Stimulated activated effector memory CD8-positive, alpha-beta T cell treated with anti-CD3 and anti-CD28 coated beads, Interleukin-12 subunit alpha, Interleukin-12 subunit beta, amount 100 ng/mL, for 72 hours (primary cell): Measurements from ENCODE around the gene MAFF.

Experiments
- ATAC-seq: fragments of 150-1000 bp; cut with Tn5 transposase; 2 replicates; pipeline ENCODE4 v1.10.0; 2021
- DNase-seq, 2 donors: peaks; one replicate each; pipeline ENCODE4 v3.0.0; 2021 to 2022; ENCODE audit warnings: low spot score in 2 of 2
- H3K27ac Mint-ChIP-seq: one replicate; pipeline ENCODE4 v1.8.0; 2022; ENCODE audit warnings: mild to moderate bottlenecking, mixed read lengths
- H3K36me3 Mint-ChIP-seq: one replicate; pipeline ENCODE4 v1.8.0; 2022; ENCODE audit warnings: mild to moderate bottlenecking, mixed read lengths
- H3K4me1 Mint-ChIP-seq: one replicate; pipeline ENCODE4 v1.8.0; 2022; ENCODE audit warnings: mixed read lengths
- H3K4me3 Mint-ChIP-seq: one replicate; pipeline ENCODE4 v1.8.0; 2022; ENCODE audit warnings: mild to moderate bottlenecking, mixed read lengths
- H3K9me3 Mint-ChIP-seq: one replicate; pipeline ENCODE4 v1.8.0; 2022; ENCODE audit warnings: mixed read lengths

Gene MAFF

DNA sequence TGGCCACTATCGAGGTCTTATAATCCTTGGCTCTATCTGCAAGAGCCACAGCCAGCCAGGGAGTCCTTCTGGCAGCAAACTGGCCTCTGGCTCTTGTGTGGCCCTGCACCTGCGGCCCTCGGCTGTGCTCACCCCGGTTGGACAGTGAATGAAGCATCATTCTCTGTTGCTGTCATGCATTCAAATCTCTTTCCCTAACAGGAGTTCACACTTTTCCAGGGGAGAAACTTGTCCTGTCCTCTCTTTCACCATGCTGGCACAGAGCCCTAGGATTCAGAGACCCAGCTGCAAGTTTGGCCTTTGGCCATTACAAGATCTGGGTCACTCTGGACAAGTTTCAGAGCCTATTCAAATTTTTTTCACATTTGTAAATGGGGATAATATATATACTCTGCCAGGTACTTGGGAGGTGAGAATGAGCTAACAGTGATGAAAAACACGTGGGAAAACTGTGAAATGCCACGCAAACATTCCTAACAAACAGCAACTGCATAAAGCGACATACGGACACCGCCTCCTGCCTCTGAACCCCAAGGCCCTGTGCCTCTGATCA lies 36.8 kb downstream of the MAFF start:
- Mint-ChIP-seq H3K36me3 (peaks cover 44% of the 10 kb centered on the region), H3K27ac (no peak overlapping the region), H3K4me1 (peaks cover 10% of the 10 kb centered on the region), H3K9me3 (no peaks in the 10 kb centered on the region), H3K4me3 (no peak overlapping the region)
- ATAC-seq (no peak), DNase-seq (no peak)

DNA sequence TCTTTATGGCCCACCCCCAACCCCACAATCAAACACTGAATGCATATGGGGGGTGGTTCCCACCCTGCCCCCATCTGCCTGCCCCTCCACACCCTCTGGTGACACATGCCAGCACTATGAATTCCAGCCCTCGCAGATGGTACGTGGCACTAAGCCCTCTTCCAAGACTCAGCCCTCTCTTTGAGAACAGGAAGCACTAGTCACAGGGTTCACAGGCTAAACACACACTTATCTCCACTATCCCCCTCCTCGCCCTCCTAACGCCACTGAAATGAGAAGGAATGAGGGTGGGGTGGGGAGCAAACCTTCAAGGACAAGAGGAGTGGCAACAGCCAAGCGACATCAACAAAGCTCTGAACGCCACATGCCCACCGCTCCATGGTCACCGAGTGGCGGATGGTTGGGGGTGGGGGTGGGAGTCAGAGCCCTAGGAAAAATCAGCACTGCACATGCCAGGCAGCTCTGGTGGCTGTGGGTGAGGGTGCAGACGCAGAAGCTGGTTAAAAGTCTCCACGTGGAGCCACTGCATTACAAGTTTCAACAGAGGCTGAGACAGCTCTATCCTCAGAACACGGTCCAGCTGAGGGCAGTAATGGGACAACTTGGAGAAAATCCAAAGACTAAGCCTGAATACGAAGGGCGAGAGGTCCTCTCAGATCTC lies 37.4 kb downstream of the MAFF start:
- Mint-ChIP-seq H3K9me3 (no peaks in the 10 kb centered on the region), H3K36me3 (peaks cover 51% of the 10 kb centered on the region), H3K4me3 (no peak overlapping the region), H3K27ac (no peak overlapping the region), H3K4me1 (peaks cover 12% of the 10 kb centered on the region)
- no peak for ATAC-seq
- DNase-seq, result no peak

- Mint-ChIP-seq H3K4me1 (peaks cover 12% of the 10 kb centered on the region), H3K36me3 (peaks cover 55% of the 10 kb centered on the region), H3K9me3 (no peaks in the 10 kb centered on the region), H3K27ac (peak overlapping the region; percentile 53), H3K4me3 (no peak overlapping the region)
- ATAC-seq (no peak), DNase-seq (no peak)
Observed at GRCh38 chr22:38240734-38241252, 39.0 kb downstream of the MAFF start.

- peak overlapping the region; percentile 87 for H3K27ac Mint-ChIP-seq
Observed at GRCh38 chr22:38243007-38243765, 41.4 kb downstream of the MAFF start.

DNA sequence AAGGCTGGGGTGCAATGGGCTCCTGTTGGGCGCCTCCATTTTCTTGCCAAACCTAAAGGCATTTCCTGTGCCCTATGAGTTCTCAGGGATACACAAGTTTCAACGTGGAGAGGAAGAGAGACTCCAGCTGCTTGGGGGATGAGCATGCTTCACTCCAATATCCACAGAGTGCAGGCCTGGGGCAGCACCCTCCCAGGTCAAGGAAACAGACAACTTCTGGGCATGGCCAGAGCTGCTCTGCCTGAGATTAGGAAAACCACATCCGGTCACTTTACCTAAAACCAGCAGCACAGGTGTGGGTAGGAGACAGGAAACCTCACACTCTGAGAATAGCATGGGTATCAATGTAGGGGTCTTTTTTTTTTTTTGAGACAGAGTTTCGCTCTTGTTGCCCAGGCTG lies 42.3 kb downstream of the MAFF start:
- no peak for ATAC-seq
- H3K27ac Mint-ChIP-seq, result peak overlapping the region; percentile 87
- H3K9me3 Mint-ChIP-seq, result no peaks in the 10 kb centered on the region
- H3K4me3 Mint-ChIP-seq, result no peak overlapping the region
- peaks cover 22% of the 10 kb centered on the region for H3K4me1 Mint-ChIP-seq
- H3K36me3 Mint-ChIP-seq, result peaks cover 62% of the 10 kb centered on the region
- DNase-seq, result no peak

More at GRCh38 chr22:38243007-38243765, 41.4 kb downstream of the MAFF start:
- peaks cover 62% of the 10 kb centered on the region for H3K36me3 Mint-ChIP-seq
- H3K4me3 Mint-ChIP-seq, result no peak overlapping the region
- ATAC-seq (no peak), DNase-seq (no peak)
- peaks cover 13% of the 10 kb centered on the region for H3K4me1 Mint-ChIP-seq
- H3K9me3 Mint-ChIP-seq, result no peaks in the 10 kb centered on the region

DNA sequence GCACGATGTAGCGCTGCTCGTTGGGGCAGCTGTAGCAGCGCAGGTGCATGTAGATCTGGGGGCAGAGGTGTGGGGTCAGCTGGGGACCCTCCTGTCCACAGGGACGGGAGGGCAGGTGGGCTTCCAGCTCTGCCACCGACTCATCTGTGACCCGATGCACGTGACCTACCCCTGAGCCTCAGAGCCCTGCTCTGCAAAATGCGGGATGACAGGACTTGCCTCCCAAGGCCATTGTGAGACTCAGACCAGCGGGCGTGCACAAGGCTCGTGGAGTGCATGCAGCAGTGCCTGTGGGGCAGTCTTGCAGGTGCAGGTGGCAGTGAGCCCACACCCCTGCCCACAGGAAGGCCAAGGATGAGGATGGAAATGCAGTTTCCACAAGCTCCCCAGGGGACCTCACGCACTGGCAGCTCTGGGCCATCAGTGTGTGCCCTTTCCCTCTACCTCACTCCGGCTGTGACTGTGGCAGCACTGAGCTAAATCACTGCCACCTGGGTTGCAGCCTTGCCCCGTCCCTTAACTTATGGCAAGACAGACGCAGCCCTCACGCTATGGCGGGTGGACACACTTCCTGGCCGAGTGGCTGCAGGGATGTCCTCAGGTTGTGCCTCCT lies 44.4 kb downstream of the MAFF start:
- H3K9me3 Mint-ChIP-seq, result no peaks in the 10 kb centered on the region
- no peak overlapping the region for H3K4me3 Mint-ChIP-seq
- no peak overlapping the region for H3K27ac Mint-ChIP-seq
- H3K4me1 Mint-ChIP-seq, result peaks cover 27% of the 10 kb centered on the region
- DNase-seq, result no peak
- H3K36me3 Mint-ChIP-seq, result peaks cover 49% of the 10 kb centered on the region
- no peak for ATAC-seq

- no peak for ATAC-seq
- H3K9me3 Mint-ChIP-seq, result no peaks in the 10 kb centered on the region
- DNase-seq, result no peak
- H3K4me3 Mint-ChIP-seq, result no peak overlapping the region
- H3K4me1 Mint-ChIP-seq, result peaks cover 27% of the 10 kb centered on the region
- peak overlapping the region; percentile 74 for H3K27ac Mint-ChIP-seq
- peaks cover 44% of the 10 kb centered on the region for H3K36me3 Mint-ChIP-seq
Observed at GRCh38 chr22:38246692-38247091, 44.9 kb downstream of the MAFF start.

- peaks cover 34% of the 10 kb centered on the region for H3K36me3 Mint-ChIP-seq
- H3K9me3 Mint-ChIP-seq, result no peaks in the 10 kb centered on the region
- ATAC-seq (no peak), DNase-seq (no peak)
- H3K27ac Mint-ChIP-seq, result no peak overlapping the region
- H3K4me1 Mint-ChIP-seq, result peaks cover 27% of the 10 kb centered on the region
- no peak overlapping the region for H3K4me3 Mint-ChIP-seq
Observed at GRCh38 chr22:38247713-38248112, 45.9 kb downstream of the MAFF start.

DNA sequence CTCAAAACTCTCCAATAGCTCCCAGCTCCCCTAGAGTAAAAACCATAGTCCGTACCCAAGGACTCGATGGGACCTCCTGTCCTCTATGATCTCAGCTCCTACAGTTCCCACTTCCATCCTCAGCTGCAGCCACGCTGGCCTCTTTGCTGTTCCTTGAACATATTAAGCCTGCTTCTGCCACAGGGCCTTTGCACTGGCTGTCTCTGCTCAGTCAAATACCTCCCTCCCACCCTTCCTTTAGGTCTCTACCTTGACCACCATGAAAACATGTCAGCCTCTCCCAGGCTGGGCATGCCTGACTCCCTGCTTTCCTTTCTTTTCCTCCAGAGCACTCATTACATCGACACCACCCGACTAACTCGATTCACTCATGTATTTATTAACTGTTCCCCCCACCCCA lies 46.5 kb downstream of the MAFF start:
- DNase-seq (no peak), ATAC-seq (no peak)
- H3K36me3 Mint-ChIP-seq, result peaks cover 29% of the 10 kb centered on the region
- peaks cover 26% of the 10 kb centered on the region for H3K4me1 Mint-ChIP-seq
- H3K9me3 Mint-ChIP-seq, result no peaks in the 10 kb centered on the region
- H3K4me3 Mint-ChIP-seq, result no peak overlapping the region
- peak overlapping the region; percentile 24 for H3K27ac Mint-ChIP-seq

- peaks cover 21% of the 10 kb centered on the region for H3K4me1 Mint-ChIP-seq
- no peak overlapping the region for H3K4me3 Mint-ChIP-seq
- peaks cover 19% of the 10 kb centered on the region for H3K36me3 Mint-ChIP-seq
- ATAC-seq (no peak), DNase-seq (no peak)
- no peaks in the 10 kb centered on the region for H3K9me3 Mint-ChIP-seq
- H3K27ac Mint-ChIP-seq, result no peak overlapping the region
Observed at GRCh38 chr22:38249301-38249700, 47.5 kb downstream of the MAFF start.

GRCh38 chr22:38249803-38250642 lies 48.2 kb downstream of the MAFF start:
- Mint-ChIP-seq H3K36me3 (peaks cover 15% of the 10 kb centered on the region), H3K27ac (peak overlapping the region; percentile 8), H3K4me1 (peaks cover 21% of the 10 kb centered on the region), H3K9me3 (no peaks in the 10 kb centered on the region), H3K4me3 (no peak overlapping the region)
- no peak for ATAC-seq
- no peak for DNase-seq

DNA sequence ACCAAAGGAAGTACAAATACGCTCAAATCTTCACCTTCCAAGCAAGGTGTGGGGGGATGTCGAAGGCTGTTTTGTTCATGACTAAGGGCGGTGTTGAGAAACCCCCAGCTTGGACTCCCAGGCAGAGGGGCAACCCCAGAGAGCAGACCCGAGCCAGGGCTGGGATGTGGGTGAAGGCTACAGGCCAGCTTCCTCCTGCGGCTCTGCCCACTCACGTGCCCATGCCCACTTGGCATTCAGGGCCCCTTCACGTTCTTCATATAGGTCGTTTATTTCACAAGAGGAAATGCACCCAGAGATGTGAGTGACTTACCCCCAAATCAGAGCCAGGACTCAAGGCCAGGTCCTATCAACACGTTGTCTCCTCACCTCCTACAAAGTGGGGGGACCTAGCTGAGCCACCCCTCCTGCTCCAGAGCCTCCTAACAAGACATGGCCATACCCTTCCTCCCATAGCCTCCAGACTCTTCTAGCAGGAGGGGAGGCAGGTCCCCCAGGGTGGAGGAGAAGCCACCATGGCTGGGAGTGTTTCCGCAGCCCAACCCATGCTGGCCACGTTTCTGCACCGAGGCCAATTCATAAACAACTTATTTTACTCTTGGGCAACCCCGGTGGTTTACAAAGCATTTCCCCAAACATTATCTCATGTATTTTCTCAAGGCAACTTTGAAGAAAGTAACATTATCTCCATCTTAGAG lies 49.0 kb downstream of the MAFF start:
- H3K36me3 Mint-ChIP-seq, result peaks cover 15% of the 10 kb centered on the region
- DNase-seq (no peak), ATAC-seq (no peak)
- H3K4me1 Mint-ChIP-seq, result peaks cover 21% of the 10 kb centered on the region
- H3K9me3 Mint-ChIP-seq, result no peaks in the 10 kb centered on the region
- no peak overlapping the region for H3K4me3 Mint-ChIP-seq
- H3K27ac Mint-ChIP-seq, result peak overlapping the region; percentile 8

GRCh38 chr22:38251341-38251692 lies 49.5 kb downstream of the MAFF start:
- ATAC-seq (no peak), DNase-seq (no peak)
- H3K4me3 Mint-ChIP-seq, result no peak overlapping the region
- peaks cover 21% of the 10 kb centered on the region for H3K4me1 Mint-ChIP-seq
- peaks cover 11% of the 10 kb centered on the region for H3K36me3 Mint-ChIP-seq
- no peak overlapping the region for H3K27ac Mint-ChIP-seq
- no peaks in the 10 kb centered on the region for H3K9me3 Mint-ChIP-seq

DNA sequence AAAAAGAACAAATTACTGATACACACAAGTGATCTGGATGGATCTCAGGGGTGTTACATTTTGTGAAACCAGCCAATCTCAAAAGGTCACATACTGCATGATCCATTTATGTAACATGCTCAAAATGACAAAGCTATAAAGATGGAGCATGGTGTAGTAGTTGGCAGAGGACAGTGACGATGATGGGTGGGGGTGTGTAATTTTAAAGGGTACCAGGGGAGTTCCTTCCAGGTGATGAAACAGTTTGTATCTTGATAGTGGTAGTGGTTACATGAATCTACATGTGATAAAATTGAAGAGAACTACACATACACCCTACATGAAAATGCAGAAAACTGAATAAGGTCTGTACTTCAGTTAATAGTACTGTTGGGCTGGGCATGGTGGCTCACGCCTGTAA lies 53.9 kb downstream of the MAFF start:
- Mint-ChIP-seq H3K9me3 (no peaks in the 10 kb centered on the region), H3K27ac (no peak overlapping the region), H3K36me3 (peaks cover 6% of the 10 kb centered on the region), H3K4me1 (peaks cover 16% of the 10 kb centered on the region), H3K4me3 (no peak overlapping the region)
- DNase-seq (no peak), ATAC-seq (no peak)
